HG02943 (cell line): ENCODE measurements around the gene OTOS.
A peak's percentile ranks its signal among the peaks of the same experiment; 100 is the strongest.

Experiments used
- ATAC-seq: cut with Tn5 transposase; IDR thresholded peaks from one replicate; pipeline ENCODE4 v1.9.1; 2021; ENCODE audit warnings: mild to moderate bottlenecking, low read depth, moderate library complexity; ENCODE audit not compliant: unreplicated experiment

OTOS gene

DNA sequence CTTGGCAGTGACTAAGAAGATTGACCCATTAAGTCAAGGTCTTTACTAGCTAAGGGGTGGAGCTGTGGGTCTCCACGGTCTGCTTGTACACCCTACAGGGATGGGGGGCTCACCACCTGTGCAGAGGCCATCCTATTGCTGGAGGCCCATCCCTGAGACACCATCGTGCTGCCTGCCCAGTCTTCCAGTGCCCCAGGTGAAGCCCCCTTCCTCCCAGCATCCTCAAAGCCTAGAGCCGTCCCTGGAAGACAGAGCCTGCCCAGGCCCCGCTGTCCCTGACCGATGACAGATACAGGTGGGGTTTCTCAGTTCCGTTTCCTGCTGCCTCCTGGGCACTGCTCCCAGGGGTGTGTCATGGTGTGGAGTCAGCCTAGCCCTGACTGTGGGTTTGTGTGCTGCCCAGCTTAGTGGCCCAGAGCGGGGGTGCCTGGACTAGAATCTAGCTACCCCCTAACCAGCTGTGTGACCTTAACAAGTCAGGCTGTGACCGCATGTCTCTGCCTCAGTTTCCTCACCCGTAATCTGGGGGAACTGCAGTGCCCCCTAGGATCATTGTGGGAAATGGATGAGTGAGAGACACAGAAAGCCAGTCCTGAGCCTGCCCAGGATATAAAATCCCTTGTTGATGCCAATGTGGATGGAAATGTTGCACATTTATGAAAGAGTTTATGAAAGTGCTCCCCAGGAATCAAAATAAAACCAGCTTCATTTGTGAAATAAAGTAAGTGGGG lies 2.0 kb downstream of the OTOS start:
- no peak for ATAC-seq

DNA sequence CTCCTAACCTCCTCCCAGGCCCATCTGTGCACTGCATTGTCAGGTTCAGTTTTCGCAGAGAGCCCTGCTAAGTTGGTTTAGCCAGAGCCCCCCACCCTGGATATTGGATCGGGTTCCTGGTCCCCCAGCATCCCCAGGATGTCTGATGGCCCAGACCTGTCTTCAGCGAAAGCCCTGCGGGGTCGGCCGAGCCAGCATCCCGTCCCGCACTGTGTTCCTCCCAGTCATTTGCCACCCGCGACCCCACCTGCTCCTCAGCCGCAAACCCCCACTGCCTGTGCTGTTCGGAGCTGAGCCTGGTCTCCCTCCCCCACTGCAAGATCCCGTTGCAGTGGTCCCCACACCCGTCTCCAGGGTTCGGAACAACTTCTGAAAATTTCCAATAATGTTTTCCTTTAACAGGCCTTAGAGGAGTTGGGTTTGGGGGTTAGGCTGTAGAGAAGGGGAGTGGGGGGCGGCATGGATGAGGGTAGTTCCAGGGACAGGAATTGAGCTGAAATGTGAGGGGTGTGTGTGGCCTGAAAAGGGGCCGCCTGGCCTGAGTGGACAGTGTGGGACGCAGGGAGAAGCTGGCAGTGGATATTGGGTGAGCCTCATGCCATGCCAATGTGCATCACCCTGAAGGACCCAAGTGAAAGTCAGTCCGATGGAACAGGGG lies 2.7 kb downstream of the OTOS start:
- no peak for ATAC-seq

DNA sequence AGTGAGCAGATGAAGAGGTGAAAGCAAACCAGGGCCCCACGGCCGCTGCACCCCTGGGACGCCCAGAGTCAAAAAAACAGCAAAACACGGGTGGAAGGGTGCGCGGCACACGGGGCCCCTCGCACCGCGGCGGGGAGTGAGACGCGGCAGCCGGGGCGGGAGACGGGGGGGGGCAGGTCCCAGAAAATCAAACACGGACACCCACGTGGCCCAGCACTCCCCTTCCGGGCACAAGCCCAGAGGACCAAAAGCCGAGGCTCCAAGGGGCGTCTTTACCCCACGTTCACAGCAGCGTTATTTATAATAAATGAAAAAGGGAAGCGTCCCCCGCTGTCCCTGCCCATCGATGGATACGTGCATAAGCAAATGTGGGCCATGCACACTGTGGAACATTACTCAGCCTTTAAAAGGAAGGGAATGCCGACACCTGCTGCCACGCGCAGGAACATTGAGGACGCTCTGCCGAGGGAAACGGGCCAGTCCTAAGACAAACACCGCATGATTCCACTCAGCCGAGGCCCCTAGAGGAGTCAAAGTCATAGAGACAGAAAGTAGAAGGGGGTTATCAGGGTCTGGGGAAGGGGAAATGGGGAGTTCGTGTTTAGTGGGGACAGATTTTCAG lies 3.7 kb downstream of the OTOS start:
- peak; percentile 22 for ATAC-seq

DNA sequence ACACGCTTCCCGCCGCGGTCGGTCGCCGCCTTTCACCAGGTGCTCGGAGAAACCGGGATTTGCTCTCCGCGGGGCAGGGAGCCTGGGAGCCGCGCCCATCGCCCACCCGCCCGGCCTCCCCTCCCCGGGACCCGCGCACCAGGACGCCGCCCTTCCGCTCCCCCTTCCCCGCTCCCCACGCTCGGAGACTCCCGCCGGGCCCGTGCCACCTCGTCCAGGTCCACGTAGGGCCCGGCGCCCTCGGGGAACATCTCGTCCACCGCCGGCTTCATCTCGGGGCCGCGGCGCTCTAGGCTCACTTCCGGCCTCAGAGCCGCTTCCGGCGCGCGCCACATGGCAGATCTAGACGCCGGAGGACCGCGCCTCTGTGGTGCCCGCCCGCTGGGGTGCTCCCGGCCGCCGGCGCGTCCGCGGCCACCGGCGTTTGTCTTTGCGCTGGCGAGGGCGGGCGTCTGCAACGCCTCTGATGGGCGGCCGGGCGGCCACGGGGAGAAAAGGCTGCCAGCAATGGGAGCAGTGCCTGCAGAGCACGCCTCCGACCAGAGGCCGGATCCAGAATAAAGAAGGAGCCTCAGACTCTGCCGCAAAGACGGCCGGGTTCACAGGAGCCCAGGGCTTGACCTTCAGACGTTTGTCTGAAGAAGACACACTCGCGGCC lies 4.3 kb downstream of the OTOS start, which contains the start of gene COPS9:
TSS of gene COPS9 (minus strand) at position 293 of the 658 bp plus-strand sequence. CDS start at position 272, 21 bp downstream.
- ATAC-seq, result peak; percentile 73

- peak; percentile 29 for ATAC-seq
These were observed 4.8 kb downstream of the OTOS start for GRCh38 chr2:240135706-240136012.

- ATAC-seq, result no peak
These were observed 5.4 kb downstream of the OTOS start for GRCh38 chr2:240134956-240135520.

DNA sequence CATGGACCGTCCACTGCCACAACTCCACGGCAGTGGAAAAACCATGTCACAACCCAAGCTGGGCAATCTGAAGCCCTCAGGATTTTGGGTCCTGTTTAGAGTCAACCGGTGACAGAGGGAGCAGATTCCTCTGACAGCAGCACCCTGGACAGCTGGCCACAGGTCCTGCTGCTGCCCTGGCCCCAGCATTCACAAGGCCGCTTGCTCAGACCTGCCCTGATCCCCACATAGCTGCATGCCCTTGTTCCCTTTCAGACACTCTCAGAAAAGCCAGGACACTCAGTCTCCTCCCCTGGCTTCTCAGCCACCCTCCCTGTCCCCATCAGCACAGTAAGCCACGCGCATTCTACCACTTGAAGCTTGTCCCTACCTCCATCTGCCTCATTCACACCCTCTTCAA lies 6.0 kb downstream of the OTOS start:
- ATAC-seq, result no peak

GRCh38 chr2:240133401-240133800 lies 7.1 kb downstream of the OTOS start:
- no peak for ATAC-seq

- ATAC-seq, result no peak
These were observed 7.8 kb downstream of the OTOS start for GRCh38 chr2:240132651-240132980.

- no peak for ATAC-seq
These were observed 8.4 kb downstream of the OTOS start for GRCh38 chr2:240131941-240132650.

DNA sequence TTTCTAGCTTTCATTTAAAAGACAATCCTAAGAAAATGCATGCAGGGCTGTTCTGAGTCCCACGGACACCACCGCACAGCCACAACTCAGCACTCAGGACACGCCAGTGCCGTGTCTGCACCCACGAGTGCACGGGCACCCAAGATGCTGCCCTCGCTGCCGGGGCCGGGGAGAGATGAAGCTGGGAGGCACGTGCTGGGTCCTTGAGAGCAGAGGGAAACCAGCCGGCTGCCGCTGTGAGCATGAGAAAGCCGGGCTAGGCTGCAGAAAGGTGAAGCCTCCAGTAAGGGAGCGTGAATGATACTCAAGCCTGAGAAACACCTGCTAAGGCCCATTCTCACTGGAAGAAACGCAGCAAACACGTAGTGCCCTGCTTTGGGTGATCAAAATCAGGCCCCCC lies 9.2 kb downstream of the OTOS start:
- ATAC-seq, result no peak

DNA sequence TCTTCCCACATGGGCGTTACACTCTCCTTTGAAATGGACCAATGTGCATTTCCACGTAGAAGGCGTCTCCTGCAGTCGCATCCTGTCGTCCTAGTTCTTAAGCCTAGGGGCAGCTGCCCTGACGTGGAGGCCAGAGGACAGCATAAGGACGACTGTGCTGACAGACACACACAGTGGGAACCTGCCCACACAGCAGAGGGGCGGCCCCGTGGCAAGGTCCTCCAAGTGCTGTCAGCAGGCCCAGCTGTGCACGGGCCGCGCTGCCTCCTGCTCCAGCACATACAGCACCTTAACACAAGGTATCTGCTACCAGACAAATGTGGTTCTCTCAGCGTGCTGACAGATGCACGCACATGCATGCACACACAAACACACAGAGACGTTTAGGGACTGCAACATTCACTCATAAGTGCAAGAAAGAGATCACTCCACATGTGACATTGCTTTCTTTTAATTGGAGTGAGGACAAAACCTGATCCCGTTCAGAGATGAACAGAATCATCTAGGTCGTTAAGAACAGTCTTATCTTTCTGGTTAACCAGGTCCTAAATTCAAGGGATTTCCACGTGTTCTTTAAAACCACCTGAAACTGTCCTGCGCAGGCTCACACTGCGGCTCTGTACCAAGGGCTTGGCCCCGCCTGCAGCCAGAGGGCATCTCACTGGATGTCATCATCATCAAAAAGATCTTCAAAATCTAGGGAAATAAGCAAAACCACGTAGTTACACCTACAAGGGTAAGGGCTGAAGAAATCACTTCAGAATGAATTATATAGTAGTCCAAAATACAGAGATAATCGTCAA lies 9.9 kb downstream of the OTOS start:
- no peak for ATAC-seq

GRCh38 chr2:240129731-240130392 lies 10.6 kb downstream of the OTOS start:
- no peak for ATAC-seq

GRCh38 chr2:240129311-240129710 lies 11.1 kb downstream of the OTOS start:
- ATAC-seq, result no peak

DNA sequence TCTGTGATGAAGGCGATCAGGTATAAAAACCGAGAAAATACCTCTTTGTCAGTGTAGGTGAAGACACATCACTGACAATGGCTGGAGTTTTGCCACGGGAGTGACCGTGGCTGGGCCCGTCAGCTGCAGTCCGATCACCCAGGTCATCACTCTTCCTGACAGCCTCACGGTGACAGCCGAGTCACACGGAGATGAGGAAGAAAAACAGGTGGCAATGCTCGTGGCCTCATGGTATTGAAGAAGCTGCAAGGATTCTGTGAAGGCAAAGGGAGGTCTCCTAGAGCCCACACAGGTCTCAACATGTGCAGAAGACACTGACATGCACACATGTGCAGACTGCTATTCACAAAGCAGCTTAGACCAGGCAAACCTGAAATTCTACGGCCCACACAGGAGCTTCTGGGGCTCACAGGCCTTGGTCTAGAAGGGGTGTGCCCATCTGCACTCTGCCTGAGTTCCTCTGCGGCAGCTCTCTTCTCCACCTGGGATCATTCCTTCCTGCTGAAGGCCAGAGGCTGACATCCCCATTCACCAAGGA lies 11.8 kb downstream of the OTOS start:
- no peak for ATAC-seq

DNA sequence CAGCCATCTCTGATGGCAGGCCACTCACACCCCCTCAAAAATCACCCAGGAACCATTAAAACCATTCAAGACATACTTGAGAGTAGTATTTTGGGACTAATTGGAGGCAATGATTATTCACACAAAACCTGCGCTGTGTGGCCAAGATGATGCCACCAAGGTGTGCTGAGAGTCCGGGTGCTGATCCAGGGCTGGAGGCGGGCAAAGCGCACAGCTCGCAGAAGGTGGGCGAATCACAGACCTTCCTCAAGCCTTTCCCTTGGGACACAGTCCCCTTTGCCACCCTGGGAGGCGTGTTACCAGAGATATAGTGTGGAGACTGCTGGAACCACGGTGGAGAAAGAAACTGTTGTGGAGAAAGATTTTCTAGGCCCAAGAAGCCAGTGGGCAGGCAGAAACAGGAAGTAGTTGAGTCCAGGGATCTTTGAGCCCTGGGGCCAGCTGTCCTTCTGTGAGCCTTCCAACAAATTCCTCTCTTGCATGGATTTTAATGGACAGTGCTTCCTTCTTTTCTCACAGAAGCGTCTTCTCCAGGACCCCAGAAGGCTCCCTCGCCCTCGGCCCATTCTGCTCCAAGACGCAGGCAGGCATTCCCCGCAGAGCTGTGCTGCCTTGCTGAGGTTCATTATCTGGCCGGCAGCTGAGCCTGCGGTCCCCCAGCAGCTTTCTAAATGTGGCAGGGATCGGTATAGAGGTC lies 12.4 kb downstream of the OTOS start:
- ATAC-seq, result no peak

GRCh38 chr2:240127191-240127750 lies 13.2 kb downstream of the OTOS start:
- ATAC-seq, result no peak

GRCh38 chr2:240126731-240127130 lies 13.7 kb downstream of the OTOS start:
- no peak for ATAC-seq
